Stimulated activated CD8-positive, alpha-beta memory T cell treated with anti-CD3 and anti-CD28 coated beads, Interleukin-2, amount 100 ng/mL, for 48 hours (primary cell): ENCODE measurements around the gene PHF2.

ENCODE experiments used
- DNase-seq, 2 donors: peaks; one replicate each; pipeline ENCODE4 v3.0.0-alpha.2; 2020; ENCODE audit warnings: low read depth in 2 of 2

Gene PHF2

DNA sequence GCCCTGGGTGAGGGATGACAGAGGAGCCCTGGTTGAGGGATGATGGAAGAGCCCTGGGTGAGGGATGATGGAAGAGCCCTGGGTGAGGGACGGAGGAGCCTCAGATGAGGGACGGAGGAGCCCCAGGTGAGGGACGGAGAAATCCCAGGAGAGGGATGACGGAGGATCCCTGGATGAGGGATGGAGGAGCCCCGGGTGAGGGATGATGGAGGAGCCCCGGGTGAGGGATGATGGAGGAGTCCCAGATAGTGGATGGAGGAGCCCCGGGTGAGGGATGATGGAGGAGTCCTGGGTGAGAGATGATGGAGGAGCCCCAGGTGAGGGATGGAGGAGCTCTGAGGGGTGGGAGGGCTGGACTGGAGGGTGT is 10.9 kb downstream of the PHF2 start:
- no peak for DNase-seq

DNA sequence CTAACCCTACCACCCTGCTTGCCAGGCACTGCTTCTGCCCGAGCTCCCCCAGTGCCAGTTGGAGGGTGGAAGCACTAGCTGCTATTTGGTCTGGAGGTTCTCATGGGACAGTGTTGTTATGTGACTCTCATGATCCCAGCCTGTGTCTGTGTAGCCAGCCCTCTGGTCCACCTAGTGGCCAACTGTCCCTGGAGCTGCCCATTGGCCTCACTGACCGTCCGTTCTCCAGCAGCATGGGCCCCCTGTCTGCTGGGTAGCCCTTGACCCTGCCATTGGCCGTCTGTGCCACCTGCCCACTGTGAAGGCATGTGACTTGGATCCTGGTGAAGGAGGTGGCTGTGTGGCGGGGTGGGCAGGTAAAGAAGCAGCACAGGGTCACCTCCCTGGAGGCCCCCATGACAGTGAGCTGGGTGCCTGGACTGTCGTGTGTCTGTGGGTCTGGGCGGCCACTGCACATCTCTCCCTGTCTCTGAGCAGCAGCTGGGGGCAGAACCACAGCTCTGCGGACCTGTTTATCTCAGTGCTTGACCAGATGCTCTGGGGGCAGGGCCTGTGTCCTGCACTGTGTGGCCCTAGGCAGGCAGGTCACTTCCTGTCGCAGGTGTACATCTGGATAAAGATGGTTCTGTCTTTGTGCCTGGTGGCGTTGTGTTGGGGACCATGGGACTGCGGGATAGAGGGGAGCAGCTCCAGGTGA is 11.4 kb downstream of the PHF2 start:
- DNase-seq = no peak

DNA sequence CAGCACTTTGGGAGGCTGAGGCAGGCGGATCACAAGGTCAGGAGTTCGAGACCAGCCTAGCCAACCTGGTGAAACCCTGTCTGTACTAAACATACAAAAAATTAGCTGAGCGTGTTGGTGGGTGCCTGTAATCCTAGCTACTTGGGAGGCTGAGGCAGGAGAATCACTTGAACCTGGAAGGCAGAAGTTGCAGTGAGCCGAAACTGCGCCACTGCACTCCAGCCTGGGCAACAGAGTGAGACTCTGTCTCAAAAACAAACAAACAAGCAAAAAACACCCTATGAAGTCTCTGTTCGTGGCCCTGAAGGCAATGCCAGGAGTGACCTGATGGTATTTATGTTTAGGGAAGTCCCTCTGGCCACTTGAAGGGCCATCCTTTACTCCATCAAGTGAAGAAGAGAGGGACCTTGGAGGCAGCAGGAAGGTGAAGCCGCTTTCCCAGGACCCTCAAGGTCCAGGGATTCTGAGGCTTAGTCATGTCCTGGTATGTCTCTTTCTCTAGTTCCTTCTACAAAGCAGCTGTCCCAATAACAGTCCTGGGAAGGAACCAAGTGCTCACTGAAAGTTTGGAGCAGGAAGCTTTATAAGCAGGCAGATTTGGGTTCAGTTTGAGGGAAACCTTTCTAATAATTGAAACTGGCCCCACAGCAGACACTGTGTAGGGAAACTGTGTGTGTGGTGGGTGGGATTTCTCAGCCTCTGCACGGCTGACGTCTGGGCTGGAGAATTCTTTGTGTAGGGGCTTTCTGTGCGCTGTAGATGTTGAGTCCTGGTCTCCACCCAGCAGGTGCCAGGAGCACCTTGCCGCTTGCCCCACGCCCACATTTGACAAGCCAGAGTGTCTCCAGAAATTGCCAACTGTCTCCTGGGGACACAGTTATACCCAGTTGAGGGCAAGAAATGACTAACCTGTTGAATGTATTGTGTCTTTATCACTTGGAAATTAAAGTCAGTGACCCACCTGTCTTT is 12.5 kb downstream of the PHF2 start:
- no peak for DNase-seq

DNA sequence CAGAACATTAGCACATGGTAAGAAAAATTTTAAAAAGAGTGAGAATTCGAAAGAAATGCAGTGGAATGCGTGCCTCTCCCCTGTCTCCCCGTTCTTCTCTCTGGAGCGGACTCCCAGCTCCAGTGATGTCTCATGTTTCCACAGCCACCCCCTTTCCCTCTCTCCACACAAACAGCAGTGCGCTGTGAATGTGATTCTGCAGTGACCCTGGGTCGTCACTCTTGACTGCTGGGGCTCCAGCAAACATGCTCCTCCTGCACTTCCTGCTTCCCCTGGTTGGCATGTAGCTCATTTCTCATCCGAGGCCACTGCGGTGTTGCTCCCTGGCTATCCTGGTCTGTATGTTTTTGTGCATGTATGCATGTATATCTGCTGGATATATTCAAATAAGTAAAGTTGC is 13.3 kb downstream of the PHF2 start:
- no peak for DNase-seq

DNA sequence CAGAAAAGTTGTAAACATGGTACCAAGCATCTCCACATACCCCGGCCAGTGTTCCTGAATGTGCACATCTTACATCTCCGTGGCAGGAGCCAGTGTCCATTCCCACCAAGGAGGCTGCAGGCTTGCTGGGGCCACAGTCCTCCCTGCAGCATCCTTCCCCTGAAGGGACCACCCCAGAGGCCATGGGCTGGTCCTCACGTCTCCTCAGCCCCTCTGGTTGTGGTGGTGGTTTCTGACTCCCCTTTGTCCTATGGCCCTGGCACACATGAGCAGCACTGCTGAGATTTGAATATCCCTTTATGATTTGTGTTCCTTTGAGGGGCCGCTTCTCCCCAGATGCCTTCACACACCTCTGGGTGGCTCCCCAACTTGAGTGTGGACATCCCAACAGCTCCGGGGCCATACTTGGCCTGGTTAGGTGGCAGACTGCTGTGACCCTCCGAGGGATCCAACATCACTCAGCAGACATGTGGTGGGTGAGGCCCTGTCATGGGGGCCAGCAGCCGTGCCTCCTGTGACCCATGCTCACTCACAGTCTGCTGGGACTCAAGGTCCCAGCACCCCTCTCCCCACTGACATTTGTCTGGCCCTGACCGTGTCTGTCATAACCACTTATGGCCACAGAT is 14.3 kb downstream of the PHF2 start:
- DNase-seq = no peak

DNA sequence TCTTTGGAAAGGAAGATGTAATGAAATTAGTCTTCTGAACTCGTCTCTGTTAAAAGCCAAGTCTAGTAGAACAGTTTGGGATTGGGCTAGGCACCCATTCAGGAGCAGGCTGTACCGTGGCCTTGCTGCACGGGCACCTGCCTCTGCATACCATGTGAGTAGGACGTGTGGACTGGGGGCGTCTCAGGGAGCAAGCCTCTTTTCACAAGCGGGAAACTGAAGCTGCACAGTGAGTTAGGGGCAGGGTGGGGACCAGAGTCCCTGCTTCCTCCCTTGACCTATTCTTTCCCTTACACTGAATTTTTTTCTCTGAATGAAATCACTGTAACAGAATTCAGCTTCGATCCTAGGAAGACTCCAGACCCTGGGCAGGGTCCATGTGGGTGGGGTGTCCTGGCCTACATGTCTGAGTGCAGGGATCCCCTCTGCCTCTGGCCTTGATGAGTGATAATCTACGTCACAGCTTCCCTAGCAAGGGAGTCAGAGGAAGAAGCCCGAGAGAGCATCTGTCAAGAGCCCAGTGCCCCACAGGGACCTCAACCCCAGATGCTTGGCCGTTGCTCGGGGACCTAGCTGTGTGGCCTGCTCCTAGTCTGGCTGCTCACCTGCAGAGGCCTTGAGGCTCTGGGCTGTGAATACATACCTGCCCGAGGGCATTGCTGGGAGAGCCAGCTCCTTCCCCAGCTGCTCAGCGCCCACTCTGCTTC is 15.1 kb downstream of the PHF2 start:
- no peak for DNase-seq

DNA sequence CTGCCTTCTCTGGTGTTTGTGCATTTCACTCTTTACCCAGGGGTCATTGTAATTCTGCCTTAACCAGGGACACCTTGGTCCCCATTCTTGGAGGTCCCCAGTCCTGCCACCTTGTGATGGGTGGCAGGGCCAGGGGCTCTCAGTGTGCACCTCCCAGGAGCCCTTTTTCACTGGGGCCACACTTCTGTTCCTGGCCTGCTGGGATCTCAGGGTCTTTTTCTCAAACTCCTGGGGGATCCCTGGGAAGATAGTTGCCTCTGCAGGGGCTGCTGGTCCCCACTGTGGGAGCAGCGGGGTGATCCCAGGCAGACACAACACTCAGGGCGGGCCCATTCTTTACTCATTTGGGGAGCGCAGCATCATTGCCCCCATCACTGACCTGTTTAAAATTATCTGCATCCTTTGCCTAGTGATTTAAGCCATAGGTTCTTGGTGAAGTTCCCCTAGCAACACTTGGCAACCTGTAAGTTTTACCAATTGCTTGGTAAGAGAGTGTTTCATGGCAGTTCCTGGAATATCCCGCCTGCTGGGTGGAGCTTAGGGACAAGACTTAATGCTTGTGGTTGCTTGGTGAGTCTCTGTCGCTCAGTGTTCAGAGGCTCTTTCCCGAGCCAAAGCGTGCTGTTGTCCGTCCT is 15.7 kb downstream of the PHF2 start:
- DNase-seq = no peak

DNA sequence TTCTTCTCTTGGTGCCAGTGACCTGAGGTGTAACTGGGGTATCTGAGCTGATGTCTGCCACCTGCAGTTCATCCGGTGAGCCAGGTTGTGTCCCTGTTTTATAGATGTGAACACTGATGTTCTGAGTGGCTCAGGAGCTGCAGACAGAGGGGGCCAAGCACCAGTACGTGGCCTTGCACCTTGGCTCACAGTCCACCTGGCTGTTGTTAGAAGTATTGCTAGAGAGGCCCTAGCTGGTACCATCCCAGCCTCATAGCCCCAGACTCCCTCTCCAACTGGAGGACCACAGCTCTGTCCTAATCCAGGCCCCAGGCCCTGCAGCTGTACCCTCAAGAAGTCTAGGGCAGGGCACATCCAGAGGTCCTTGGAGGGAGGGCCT is 16.2 kb downstream of the PHF2 start:
- DNase-seq = no peak

DNA sequence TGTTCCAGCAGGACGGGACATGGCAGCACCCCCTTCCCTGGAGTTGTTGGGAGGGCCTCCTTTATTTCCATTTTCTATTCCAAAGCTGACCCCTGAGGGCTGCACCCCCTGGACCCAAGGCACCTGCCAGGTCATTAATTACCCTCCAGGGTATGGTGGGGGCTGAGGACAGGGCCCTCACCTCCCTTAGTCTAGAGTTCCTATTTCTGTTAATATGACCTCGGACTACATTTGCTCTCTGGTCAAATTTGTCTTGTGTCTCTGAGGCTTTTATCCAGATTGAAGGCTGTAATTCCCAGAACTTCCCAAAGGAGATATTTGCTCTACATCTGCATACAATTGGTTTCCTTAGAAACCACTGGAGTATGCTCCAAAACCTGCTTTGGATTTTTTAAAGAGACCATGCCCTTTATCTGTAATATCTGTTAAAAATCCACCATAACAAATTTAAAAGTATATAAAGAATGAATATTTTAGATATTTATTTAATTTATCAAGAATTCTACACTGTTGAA is 16.8 kb downstream of the PHF2 start:
- DNase-seq = no peak

DNA sequence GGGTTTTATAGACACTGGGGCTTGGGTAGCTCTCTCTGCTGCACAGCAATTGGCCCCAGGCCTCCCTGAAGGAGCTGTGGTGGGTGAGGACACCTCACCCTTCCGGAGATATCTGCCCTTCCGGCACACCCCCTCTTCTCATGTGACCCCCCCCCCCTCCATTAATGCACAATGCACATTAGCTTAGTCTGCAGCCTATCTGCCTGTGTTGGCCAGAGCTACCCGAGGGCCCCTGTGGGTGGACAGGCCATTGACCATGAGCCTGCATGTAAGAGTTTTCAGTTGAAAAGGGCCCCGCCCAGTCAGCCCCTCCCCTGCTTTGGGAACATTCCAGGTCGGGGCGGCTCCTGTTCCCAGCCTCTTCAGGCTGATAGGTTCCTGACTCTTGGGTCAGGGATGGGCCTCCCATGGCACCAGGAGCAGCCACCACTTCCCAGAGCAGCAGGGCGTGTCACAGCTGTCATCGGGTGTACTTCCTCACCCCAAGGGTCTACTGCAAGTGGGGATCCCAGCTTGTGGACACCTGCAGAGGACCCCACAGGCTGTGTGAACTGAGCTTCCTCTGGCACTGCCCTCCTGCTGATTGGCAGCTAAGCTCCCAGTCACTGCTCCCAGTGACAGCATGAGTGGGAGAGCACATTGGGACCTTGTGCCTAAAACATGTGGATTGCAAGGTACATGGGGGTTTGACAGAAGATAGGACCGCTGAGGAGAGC is 17.8 kb downstream of the PHF2 start:
- no peak for DNase-seq

DNA sequence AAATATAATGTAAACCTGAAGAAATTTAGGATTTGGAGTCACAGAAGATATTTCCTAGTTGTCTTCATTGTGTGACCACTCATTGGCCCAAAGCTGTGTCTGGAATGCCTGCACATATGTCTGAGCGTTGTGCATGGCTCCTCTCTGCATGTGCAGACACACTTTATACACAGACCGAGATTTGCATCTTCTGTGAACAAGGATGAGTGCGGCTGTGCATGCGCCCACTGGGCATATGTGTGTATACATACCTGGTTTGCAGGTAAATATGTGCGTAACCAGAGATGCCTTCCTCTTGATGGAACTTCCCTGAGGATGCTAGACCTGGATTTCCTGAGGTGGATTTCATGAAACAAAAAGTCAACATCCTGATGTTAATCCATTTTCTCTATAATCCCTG is 19.1 kb downstream of the PHF2 start:
- no peak for DNase-seq

DNA sequence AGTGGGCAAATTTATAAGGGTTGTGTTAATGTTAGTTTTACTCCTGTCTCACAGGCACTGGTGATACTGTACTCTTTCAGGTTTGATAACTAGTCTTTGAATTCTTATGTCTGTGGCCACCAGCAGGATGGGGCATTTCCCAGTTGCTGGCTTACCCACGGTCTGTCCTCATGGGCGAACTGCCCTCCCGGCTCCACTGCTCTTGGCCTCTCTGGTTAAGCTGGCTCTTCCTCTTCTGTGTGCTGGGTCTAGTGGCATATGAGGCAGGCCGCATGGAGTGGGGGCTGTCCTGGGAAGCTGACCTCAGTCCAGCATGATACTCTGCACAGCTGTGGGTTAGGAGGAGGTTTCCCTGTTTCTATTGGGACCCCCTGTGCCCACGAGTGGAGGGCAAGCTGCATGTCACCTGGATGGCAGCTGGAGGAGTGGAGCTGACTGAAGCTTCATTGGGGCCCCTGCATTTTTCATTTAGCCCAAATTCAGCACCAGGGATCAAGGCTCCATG is 19.5 kb downstream of the PHF2 start:
- DNase-seq = no peak

DNA sequence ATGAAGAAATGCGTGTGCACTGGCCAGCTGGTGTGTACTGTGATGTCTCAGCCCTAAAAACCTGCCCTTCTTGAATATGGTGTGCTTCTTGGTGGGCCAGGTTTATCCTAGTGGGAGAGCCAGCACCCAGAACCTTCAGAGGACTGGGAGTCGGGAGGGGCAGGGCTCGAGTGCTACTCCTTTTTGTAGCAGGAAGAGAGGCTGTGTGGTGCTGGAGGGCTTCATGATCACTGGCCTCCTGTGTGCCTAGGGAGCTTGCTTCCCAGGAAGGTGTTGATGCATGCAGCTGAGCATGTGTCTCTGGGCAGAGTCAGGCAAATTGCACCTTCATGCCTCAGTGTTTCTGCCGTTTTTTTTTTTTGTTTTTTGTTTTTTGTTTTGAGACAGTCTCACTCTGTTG is 20.0 kb downstream of the PHF2 start:
- no peak for DNase-seq

DNA sequence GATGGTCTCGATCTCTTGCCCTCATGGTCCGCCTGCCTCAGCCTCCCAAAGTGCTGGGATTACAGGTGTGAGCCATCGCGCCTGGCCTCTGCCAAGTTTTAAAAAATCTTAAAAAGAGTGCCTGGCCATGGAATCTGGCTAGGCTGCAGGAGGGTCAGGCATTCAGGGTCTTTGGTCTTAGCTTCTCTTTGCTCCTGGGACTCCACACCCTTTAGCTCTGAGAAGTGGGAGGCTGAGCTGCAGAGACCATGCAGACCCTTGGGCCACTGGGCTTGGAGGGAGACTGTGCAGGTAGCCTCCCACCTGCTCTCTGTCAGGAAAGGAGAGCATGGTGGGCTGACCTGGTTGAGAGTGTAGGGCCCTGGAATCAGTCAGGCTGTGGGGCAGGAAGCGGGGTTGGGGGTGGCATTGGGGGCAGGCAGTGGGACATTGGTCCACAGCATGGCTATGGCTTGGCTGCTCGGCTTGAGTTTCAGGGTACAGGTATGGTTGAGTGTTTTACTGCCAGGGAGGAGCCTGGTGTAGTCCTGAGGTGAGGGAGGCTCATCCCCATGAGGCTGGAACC is 20.8 kb downstream of the PHF2 start:
- no peak for DNase-seq

DNA sequence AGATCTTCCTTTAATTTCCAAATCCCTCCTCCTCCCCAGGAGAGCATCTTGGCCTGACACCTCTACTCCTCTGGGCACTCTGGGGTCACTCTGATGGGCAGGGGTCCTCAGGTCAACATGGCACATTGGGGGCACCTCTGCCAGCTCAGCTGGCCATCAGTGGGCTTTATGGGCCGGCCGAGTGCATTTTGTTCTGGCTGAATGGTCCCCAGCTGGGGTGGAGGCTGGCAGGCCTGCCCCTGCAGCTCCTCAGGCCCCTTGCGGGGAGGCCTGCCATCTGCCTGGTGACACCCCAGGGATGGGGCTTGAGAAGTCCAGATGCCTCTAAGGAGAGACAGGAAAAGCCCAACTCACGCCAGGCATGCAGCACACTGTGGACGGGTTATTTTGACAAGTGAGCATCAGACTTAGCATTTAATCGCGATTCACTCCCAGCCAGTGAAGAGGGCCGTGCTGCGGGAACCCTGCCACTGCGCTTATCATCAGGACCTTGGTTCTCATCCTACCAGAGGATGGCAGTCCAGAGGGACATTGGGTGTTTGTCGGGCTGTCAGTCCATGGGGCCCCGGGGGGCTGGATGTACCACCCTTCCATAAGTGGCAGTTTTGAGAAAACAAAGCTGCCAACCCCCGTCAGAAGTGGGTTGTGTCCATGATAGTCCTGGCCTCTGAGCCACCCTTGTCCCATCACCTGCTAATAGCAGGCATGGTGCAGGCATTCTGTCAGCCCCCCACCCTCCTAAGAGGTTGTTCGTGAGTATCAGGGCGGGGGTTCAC is 21.7 kb downstream of the PHF2 start:
- DNase-seq = no peak

DNA sequence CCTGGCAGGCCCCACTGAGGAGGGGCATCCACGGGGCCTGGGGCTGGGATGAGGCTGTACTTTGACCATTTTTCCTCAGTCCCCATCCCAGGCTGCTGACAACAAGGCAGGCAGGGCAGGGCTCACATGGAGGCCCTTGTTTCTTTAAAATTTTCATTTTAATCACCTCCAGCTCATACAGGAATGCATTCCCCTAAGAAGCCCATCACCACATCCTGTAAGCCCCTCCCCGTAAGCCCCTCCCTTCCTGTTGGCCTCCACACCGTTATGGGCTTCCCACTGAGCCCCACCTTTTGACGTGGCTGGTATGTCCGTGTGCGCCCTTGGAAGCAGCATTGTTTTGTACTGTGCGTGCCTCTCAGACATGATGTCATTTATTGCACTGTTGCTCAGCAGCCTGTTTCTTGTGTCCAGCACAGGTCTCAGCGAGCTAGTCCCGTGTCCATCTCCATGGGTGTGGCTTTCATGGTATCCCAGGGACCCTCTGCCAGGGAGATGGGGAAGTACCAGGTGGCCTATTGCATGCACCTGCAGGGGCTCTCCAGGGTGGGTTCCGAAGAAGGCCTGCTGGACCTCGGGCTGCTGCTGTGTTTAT is 22.4 kb downstream of the PHF2 start:
- DNase-seq = no peak

DNA sequence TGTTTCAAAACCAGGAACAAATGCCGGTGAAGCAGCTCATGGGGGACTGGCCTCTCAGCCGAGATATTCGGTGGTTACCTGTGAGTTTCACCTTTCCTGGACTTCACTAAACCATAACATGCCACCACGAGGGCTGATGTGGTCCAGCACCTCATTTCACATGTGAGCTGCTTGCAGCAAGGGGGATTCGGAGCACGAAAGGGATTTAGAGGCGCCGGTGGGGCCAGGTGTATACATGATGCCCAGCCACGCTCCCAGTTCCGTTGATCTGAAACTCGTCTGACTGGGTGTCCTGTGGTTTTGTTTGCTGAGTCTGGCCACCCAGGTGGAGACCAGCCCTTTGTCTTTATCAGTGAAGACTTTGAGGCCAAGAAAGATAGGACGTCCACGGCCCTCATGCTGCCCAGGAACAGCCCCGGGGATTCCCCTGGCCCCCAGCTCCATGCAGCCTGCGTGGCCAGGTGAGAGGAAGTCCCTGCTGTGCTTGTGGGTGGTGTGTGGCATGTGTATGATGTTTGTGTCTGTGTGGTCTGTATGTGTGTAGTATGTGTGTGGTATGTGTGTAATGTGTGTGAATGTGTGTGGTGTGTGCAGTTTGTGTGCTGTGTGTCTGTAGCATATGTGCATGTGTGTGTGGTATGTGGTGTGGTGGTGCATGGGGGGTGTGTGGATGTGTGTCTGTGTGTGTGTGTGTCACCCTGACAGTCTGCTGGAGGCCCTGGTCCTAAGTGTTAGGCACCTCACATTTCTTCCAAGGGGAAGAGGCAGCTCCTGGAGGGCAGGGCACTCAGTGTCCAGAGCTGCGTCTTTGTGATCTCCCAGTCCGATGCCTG is 23.4 kb downstream of the PHF2 start:
- DNase-seq = no peak

DNA sequence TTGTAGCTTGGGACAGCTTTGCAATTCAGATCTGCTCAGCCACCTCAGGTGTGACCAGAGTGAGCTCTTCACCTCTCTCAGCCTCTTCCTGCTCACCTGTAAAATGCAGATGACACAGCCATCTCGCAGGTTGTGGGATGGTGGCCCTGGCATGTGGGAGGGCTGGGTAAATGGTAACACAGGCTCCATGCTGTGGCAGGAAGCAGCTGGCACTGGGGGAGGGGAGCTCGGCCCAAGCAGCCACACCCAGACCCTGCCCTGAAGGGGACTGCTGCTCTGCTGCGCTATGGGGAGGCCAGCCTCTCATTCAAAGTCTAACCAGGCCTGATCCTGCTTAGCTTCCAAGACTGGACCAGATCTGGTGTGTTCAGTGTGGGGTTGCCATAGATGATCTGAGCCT is 24.1 kb downstream of the PHF2 start:
- no peak for DNase-seq
